SK-N-SH (cell line): ENCODE results near the gene TMEM165.

ENCODE experiments used
- CTCF ChIP-seq: fragments of 200-600 bp; sonication (generic); IDR thresholded peaks from 2 replicates; pipeline ENCODE4 v1.6.1; 2017; ENCODE audit warnings: antibody characterized with exemption, mild to moderate bottlenecking, moderate library complexity
- EP300 ChIP-seq, 2 experiments: IDR thresholded peaks; 2 replicates each; pipeline versions ENCODE4 v1.4.0 to v1.6.1; 2012; ENCODE audit warnings: borderline replicate concordance in 1 of 2, low read depth in 1 of 2, low read length in 1 of 2
- EZH2phosphoT487 ChIP-seq: fragments of 200-600 bp; sonication (generic); IDR thresholded peaks from 2 replicates; pipeline ENCODE4 v1.6.1; 2017; ENCODE audit warnings: low read depth, mixed run types, mild to moderate bottlenecking, antibody characterized with exemption, moderate library complexity, borderline replicate concordance
- GATA2 ChIP-seq: sonication (generic); formaldehyde crosslinking; IDR thresholded peaks from 2 replicates; pipeline ENCODE4 v1.5.0; 2020; ENCODE audit warnings: mild to moderate bottlenecking, missing genetic modification reagents
- SMC3 ChIP-seq: IDR thresholded peaks from 2 replicates; pipeline ENCODE4 v1.6.1; 2012; ENCODE audit warnings: low read depth, low read length, improper control_type of control experiment
- TEAD4 ChIP-seq: IDR thresholded peaks from 2 replicates; pipeline ENCODE4 v1.4.0; 2012; ENCODE audit warnings: mild to moderate bottlenecking, borderline replicate concordance; ENCODE audit not compliant: insufficient read depth
- YY1 ChIP-seq: IDR thresholded peaks from 2 replicates; pipeline ENCODE4 v1.4.0; 2012; ENCODE audit warnings: low read depth, mild to moderate bottlenecking

GRCh38 chr4:55364691-55365344, 30.9 kb upstream of the TMEM165 start:
- no peak for TF ChIP-seq EP300 (IDR thresholded peaks at IDR 0.05; ENCODE audit: borderline replicate concordance in 1 of 2, low read depth in 1 of 2, low read length in 1 of 2)
- no peak for TF ChIP-seq CTCF
- no peak for TF ChIP-seq EZH2phosphoT487
- TF ChIP-seq SMC3 = no peak
- no peak for TF ChIP-seq YY1
- TF ChIP-seq TEAD4 = no peak
- no peak for TF ChIP-seq GATA2 (CRISPR knock-in tag)
